Esophagus squamous epithelium (tissue), 5 donors: Measurements from ENCODE around the gene ZEB2. TPM values are rescaled to one million over a fixed set of nuclear protein-coding genes. Genes with fewer than 3 reads are reported as not detected.

Source experiments
- DNase-seq: peaks from one replicate; lab custom pipeline; 2025; lab: John Stamatoyannopoulos, UW
- H3K27ac ChIP-seq, 4 donors: fragments of 200-600 bp; sonication (generic); one replicate each; pipeline ENCODE4 v1.5.1; 2016 to 2019; ENCODE audit warnings: mild to moderate bottlenecking in 1 of 4
- H3K27me3 ChIP-seq, 4 donors: fragments of 200-600 bp; sonication (generic); 1 replicate in 3 of 4; 2 replicates in 1 of 4; pipeline versions ENCODE4 v1.5.1 to v1.6.0; 2017 to 2021; ENCODE audit warnings: antibody characterized with exemption in 1 of 4
- H3K36me3 ChIP-seq, 3 donors: fragments of 200-600 bp; sonication (generic); one replicate each; pipeline ENCODE4 v1.5.1; 2016 to 2019
- H3K4me1 ChIP-seq, 3 donors: fragments of 200-600 bp; sonication (generic); one replicate each; pipeline ENCODE4 v1.5.1; 2017 to 2019
- H3K4me3 ChIP-seq, 4 donors: fragments of 200-600 bp; sonication (generic); 1 replicate in 3 of 4; 2 replicates in 1 of 4; pipeline ENCODE4 v1.5.1; 2016 to 2019; ENCODE audit warnings: mild to moderate bottlenecking in 2 of 4, moderate library complexity in 1 of 4
- H3K9me3 ChIP-seq, 3 donors: fragments of 200-600 bp; sonication (generic); one replicate each; pipeline ENCODE4 v1.5.1; 2016 to 2019
- POLR2A ChIP-seq, 4 donors: fragments of 450-650 bp; IDR thresholded peaks; one replicate each; pipeline ENCODE4 v1.6.1; 2017; ENCODE audit warnings: antibody characterized with exemption in 4 of 4, mild to moderate bottlenecking in 4 of 4, moderate library complexity in 3 of 4
- WGBS, 2 donors: methylation state at CpG; one replicate each; pipeline ENCODE4 v1.1.5; 2018; 5-methylcytosine and 5-hydroxymethylcytosine counted together
- intact Hi-C: fragments of 100-400 bp; cut with DNase I; formaldehyde crosslinking; loops from one replicate; pipeline ENCODE4 v1.15.0; 2022
- total RNA-seq, 4 donors: library from RNA; depleted of rRNA; stranded (reverse); fragments of >200 nt; gene quantifications; one replicate each; pipeline ENCODE4 v1.1.0, GENCODE V29; 2016
- TF ChIP-seq, protein P1 (sequence below), 6 experiments: fragments of 450-650 bp in 4 of 6; fragments of 200-600 bp in 2 of 6; sonication (generic) in 2 of 6; IDR thresholded peaks; one replicate each; pipeline ENCODE4 v1.5.1; 2016 to 2019; ENCODE audit warnings: antibody characterized with exemption in 6 of 6, mild to moderate bottlenecking in 4 of 6, moderate library complexity in 4 of 6
- donor health status: DM: yes; HTN: yes; CAD: no.

The ZEB2 gene
- total RNA-seq, 4 donors from 2014 or later = 3.1 to 56.5 (median 15.7) TPM

GRCh38 chr2:144550911-144551310, 31.0 kb upstream of the ZEB2 start:
- TF ChIP-seq, protein P1, sequence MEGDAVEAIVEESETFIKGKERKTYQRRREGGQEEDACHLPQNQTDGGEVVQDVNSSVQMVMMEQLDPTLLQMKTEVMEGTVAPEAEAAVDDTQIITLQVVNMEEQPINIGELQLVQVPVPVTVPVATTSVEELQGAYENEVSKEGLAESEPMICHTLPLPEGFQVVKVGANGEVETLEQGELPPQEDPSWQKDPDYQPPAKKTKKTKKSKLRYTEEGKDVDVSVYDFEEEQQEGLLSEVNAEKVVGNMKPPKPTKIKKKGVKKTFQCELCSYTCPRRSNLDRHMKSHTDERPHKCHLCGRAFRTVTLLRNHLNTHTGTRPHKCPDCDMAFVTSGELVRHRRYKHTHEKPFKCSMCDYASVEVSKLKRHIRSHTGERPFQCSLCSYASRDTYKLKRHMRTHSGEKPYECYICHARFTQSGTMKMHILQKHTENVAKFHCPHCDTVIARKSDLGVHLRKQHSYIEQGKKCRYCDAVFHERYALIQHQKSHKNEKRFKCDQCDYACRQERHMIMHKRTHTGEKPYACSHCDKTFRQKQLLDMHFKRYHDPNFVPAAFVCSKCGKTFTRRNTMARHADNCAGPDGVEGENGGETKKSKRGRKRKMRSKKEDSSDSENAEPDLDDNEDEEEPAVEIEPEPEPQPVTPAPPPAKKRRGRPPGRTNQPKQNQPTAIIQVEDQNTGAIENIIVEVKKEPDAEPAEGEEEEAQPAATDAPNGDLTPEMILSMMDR (IDR thresholded peaks at IDR 0.05) = no peak
- TF ChIP-seq POLR2A (IDR thresholded peaks at IDR 0.05) = no peak
- H3K9me3 ChIP-seq = no peaks in the 10 kb centered on the region
- H3K4me3 ChIP-seq = no peak overlapping the region
- intact Hi-C loops = no loop called here
- H3K4me1 ChIP-seq = no peaks in the 10 kb centered on the region
- H3K27ac ChIP-seq = no peak overlapping the region
- no peaks in the 10 kb centered on the region for H3K36me3 ChIP-seq
- WGBS, 2 donors = 88 to 95% methylated on average over 3 of the region's 3 CpGs
- no peaks in the 10 kb centered on the region for H3K27me3 ChIP-seq
- DNase-seq = no peak

GRCh38 chr2:144550084-144550483, 30.2 kb upstream of the ZEB2 start:
- DNase-seq = no peak
- no peaks in the 10 kb centered on the region for H3K27me3 ChIP-seq
- no peaks in the 10 kb centered on the region for H3K9me3 ChIP-seq
- H3K27ac ChIP-seq = no peak overlapping the region
- no peak overlapping the region for H3K4me3 ChIP-seq
- H3K36me3 ChIP-seq = no peaks in the 10 kb centered on the region
- no peak for TF ChIP-seq POLR2A (IDR thresholded peaks at IDR 0.05)
- TF ChIP-seq, protein P1 (IDR thresholded peaks at IDR 0.05) = no peak
- 78 to 93% methylated on average over 5 to 6 of the region's 6 CpGs for WGBS, 2 donors
- intact Hi-C loops = no loop called here
- H3K4me1 ChIP-seq = no peaks in the 10 kb centered on the region

DNA sequence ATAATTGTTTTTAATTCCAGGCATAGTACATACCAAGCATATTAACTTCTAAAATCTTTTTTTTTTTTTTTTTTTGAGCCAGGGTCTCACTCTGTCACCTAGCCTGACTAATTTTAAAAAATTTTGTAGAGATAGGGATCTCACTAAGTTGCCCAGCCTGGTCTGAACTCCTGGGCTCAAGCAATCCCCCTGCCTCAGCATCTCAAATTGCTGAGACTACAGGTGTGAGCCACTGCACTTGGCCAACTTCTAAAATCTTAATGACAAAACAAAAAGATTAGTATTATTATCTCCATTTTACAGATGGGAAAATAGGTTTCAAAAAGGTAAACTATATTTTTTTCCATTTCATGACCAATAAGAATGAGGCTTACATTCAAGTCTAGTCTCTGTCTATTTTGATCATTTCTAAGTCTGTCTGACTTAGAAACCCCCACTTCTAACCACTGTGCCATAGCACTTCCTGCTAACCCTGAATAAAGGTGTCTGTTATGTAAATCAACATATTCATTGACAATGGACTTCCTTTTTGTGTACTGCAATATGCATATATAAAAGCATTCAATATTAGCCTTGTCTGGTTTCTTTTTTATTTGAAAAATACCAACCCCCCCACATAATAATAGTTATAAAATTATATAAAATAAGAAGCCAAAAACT, 28.7 kb upstream of the ZEB2 start:
- Histone ChIP-seq H3K27ac (no peak overlapping the region), H3K27me3 (no peaks in the 10 kb centered on the region), H3K4me3 (no peak overlapping the region), H3K9me3 (no peaks in the 10 kb centered on the region), H3K4me1 (no peaks in the 10 kb centered on the region), H3K36me3 (no peaks in the 10 kb centered on the region)
- DNase-seq = no peak
- TF ChIP-seq, protein P1 (IDR thresholded peaks at IDR 0.05) = no peak
- no peak for TF ChIP-seq POLR2A (IDR thresholded peaks at IDR 0.05)
- intact Hi-C loops = no loop called here

DNA sequence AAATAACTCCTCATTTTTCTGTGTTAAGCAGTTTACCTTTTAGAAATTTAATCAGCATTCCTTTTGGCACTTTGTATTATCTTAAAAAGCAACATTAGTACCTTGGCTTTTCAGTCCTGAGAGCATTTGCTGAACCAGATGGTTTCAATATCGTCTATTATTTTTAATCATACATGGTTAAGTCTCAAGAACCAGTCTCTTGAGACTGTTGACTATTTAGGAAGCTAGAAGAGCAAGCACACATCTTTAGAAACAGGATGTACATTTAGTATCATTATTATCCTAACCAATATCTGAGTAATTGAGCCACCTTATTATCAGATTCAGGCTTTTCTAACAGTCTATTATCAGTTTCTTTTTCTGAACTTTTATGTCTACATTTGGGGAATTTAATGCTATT, 28.2 kb upstream of the ZEB2 start:
- Histone ChIP-seq H3K4me1 (no peaks in the 10 kb centered on the region), H3K27me3 (no peaks in the 10 kb centered on the region), H3K27ac (no peak overlapping the region), H3K9me3 (no peaks in the 10 kb centered on the region), H3K4me3 (no peak overlapping the region), H3K36me3 (no peaks in the 10 kb centered on the region)
- 38 to 55% methylated on average over 1 of the region's 1 CpG for WGBS, 2 donors
- intact Hi-C loops = no loop called here
- DNase-seq = no peak
- TF ChIP-seq, protein P1 (IDR thresholded peaks at IDR 0.05) = no peak
- no peak for TF ChIP-seq POLR2A (IDR thresholded peaks at IDR 0.05)

GRCh38 chr2:144547494-144547893, 27.6 kb upstream of the ZEB2 start:
- no peak for TF ChIP-seq POLR2A (IDR thresholded peaks at IDR 0.05)
- TF ChIP-seq, protein P1 (IDR thresholded peaks at IDR 0.05) = no peak
- no peaks in the 10 kb centered on the region for H3K9me3 ChIP-seq
- no peaks in the 10 kb centered on the region for H3K4me1 ChIP-seq
- intact Hi-C loops = no loop called here
- H3K36me3 ChIP-seq = no peaks in the 10 kb centered on the region
- no peak overlapping the region for H3K4me3 ChIP-seq
- DNase-seq = no peak
- H3K27me3 ChIP-seq = no peaks in the 10 kb centered on the region
- 72 to 76% methylated on average over 6 of the region's 6 CpGs for WGBS, 2 donors
- no peak overlapping the region for H3K27ac ChIP-seq
